WTC11 (cell line): ENCODE measurements around the gene AQP12B. TPM values are rescaled to one million over a fixed set of nuclear protein-coding genes. Genes with fewer than 3 reads are reported as not detected.

Experiments
- ATAC-seq: fragments of 200-7000 bp; cut with Tn5 transposase; 2 replicates; pipeline ENCODE4 v1.10.0; 2021; ENCODE audit warnings: mild to moderate bottlenecking, moderate library complexity
- CTCF ChIA-PET: fragments of 300-600 bp; sonication (Branson Sonifier 250); formaldehyde crosslinking; loops from one replicate; lab custom pipeline; 2021; ENCODE audit warnings: antibody characterized with exemption; lab: Charles Lee
- POLR2A ChIA-PET: fragments of 350-600 bp; sonication (Branson Sonifier 250); formaldehyde crosslinking; loops from one replicate; lab custom pipeline; 2021; ENCODE audit warnings: antibody characterized with exemption; lab: Charles Lee
- DNase-seq: peaks from one replicate; pipeline ENCODE4 v3.0.0; 2021; ENCODE audit warnings: low spot score
- H3K27ac Mint-ChIP-seq: 2 replicates; pipeline ENCODE4 v1.8.0; 2021; ENCODE audit warnings: mixed read lengths
- H3K27me3 Mint-ChIP-seq: 2 replicates; pipeline ENCODE4 v1.8.0; 2021; ENCODE audit warnings: low read depth, mild to moderate bottlenecking, moderate library complexity, mixed read lengths
- H3K36me3 Mint-ChIP-seq: 2 replicates; pipeline ENCODE4 v1.8.0; 2021; ENCODE audit warnings: mixed read lengths
- H3K4me1 Mint-ChIP-seq: 2 replicates; pipeline ENCODE4 v1.8.0; 2022; ENCODE audit warnings: mixed read lengths
- H3K4me3 Mint-ChIP-seq: 2 replicates; pipeline ENCODE4 v1.8.0; 2021; ENCODE audit warnings: mild to moderate bottlenecking, moderate library complexity, mixed read lengths
- H3K9me3 Mint-ChIP-seq: 2 replicates; pipeline ENCODE4 v1.8.0; 2021; ENCODE audit warnings: mixed read lengths
- FOXK1 ChIP-seq: sonication (generic); formaldehyde crosslinking; IDR thresholded peaks from 2 replicates; pipeline ENCODE4 v1.8.0; 2022; ENCODE audit warnings: mild to moderate bottlenecking, moderate library complexity, missing genetic modification reagents
- TP53 ChIP-seq: sonication (generic); formaldehyde crosslinking; IDR thresholded peaks from 2 replicates; pipeline ENCODE4 v1.8.1; 2023; ENCODE audit warnings: mild to moderate bottlenecking, missing genetic modification reagents
- ZNF138 ChIP-seq: sonication (generic); formaldehyde crosslinking; conservative IDR thresholded peaks from 2 replicates; pipeline ENCODE4 v1.8.1; 2022; ENCODE audit warnings: mild to moderate bottlenecking, moderate library complexity, missing genetic modification reagents
- ZNF317 ChIP-seq: sonication (generic); formaldehyde crosslinking; IDR thresholded peaks from 2 replicates; pipeline ENCODE4 v1.8.1; 2023; ENCODE audit warnings: low read depth, mild to moderate bottlenecking, moderate library complexity, missing genetic modification reagents, borderline replicate concordance
- ZNF416 ChIP-seq: fragments of 250-450 bp; sonication (Bioruptor Pico); IDR thresholded peaks from 2 replicates; pipeline ENCODE4 v1.9.0; 2021; ENCODE audit warnings: mild to moderate bottlenecking, inconsistent platforms
- total RNA-seq: library from RNA; stranded (reverse); gene quantifications from 3 replicates; pipeline ENCODE4 v1.2.3, GENCODE V29; 2021
- TF ChIP-seq, protein P1 (sequence below): sonication (generic); formaldehyde crosslinking; IDR thresholded peaks from 2 replicates; pipeline ENCODE4 v1.8.0; 2022; ENCODE audit warnings: mild to moderate bottlenecking, missing genetic modification reagents
- TF ChIP-seq, protein P2 (sequence below): sonication (generic); formaldehyde crosslinking; IDR thresholded peaks from 2 replicates; pipeline ENCODE4 v1.8.1; 2022; ENCODE audit warnings: low read depth, mild to moderate bottlenecking, moderate library complexity, missing genetic modification reagents, borderline replicate concordance
- TF ChIP-seq, protein P3 (sequence below): fragments of 250-450 bp; sonication (Bioruptor Pico); IDR thresholded peaks from 2 replicates; pipeline ENCODE4 v1.9.0; 2021; ENCODE audit warnings: moderate library complexity, mild to moderate bottlenecking, inconsistent platforms, borderline replicate concordance
- TF ChIP-seq, protein P4 (sequence below): fragments of 250-450 bp; sonication (Bioruptor Pico); IDR thresholded peaks from 2 replicates; pipeline ENCODE4 v1.9.0; 2021; ENCODE audit warnings: mild to moderate bottlenecking
- TF ChIP-seq, protein P5 (sequence below): fragments of 250-450 bp; sonication (Bioruptor Pico); IDR thresholded peaks from 2 replicates; pipeline ENCODE4 v1.9.0; 2021; ENCODE audit warnings: mild to moderate bottlenecking, borderline replicate concordance

The AQP12B gene
- total RNA-seq, 1 experiment from 2014 or later: not detected

DNA sequence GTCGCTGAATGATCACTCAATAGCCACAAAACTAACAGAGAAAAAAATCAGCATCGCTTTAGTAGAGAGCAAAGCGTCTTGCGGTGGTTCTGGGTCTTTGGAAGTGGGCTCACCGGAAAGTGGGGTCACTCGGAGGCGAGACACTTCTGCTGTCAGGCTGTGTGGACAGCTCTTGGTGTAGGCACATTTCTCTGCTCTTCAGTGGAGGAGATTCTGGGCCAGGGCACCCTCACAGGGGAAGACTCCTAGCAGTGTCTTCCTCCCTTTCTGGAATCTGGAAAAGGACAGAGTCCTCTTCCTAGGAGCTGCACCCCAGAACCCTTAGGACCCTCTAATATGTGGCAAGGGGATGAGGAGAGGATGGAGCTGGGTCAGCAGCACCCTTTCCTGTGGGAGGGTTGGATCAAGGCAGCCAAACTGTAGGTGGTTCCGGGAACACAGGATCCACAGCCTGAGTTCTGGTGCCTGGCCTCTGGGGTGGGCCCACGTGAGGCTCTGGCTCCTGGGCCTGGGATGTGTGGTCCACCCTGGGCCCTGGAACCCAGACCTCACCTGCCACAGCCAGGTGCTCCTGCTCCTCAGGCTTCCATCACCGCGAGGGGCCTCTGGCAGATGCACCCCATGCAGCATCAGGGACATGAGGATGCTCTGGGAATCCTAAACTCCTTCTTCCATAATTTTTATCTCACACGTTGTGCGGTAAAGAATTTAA, 32.3 kb downstream of the AQP12B start (continued):
- TF ChIP-seq ZNF138 (CRISPR knock-in tag): no peak
- no peak for TF ChIP-seq ZNF416 (CRISPR knock-in tag)
- TF ChIP-seq TP53 (CRISPR knock-in tag): no peak
- TF ChIP-seq ZNF317 (CRISPR knock-in tag): no peak

DNA sequence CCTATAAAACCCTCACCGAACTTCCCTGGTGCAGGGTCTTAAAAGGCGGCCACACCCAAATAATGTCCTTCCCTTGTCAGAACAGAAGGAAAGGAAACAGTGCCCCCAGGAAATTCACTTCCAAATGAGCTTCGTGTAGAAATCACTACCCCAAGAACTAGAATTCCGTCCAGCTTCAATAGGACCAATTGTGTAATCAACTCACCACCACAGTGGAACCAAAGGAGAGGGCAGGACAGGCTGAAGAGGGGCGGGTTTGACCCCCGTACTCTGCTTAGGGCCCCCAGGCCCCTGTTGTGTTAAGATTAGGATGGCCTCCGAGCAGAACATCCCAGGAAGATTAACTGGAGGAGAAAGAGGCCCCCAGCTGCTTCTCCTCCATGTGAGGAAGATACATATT, 33.4 kb downstream of the AQP12B start:
- H3K27me3 Mint-ChIP-seq: peaks cover 5% of the 10 kb centered on the region
- H3K9me3 Mint-ChIP-seq: peaks cover 8% of the 10 kb centered on the region
- ChIA-PET CTCF (interaction anchor here (0.6 to 2.0 kb wide), 9 partner anchors 8 to 299 kb away, joined by 3 to 16 read pairs (median 4); no protein-coding TSS in a partner anchor), POLR2A (no interaction called here)
- no peak overlapping the region for H3K4me3 Mint-ChIP-seq
- no peaks in the 10 kb centered on the region for H3K36me3 Mint-ChIP-seq
- no peak overlapping the region for H3K27ac Mint-ChIP-seq
- no peak for DNase-seq
- ATAC-seq: no peak
- H3K4me1 Mint-ChIP-seq: peaks cover 3% of the 10 kb centered on the region; the same call in 1 of the 2 replicates
- TF ChIP-seq FOXK1 (CRISPR knock-in tag): no peak

DNA sequence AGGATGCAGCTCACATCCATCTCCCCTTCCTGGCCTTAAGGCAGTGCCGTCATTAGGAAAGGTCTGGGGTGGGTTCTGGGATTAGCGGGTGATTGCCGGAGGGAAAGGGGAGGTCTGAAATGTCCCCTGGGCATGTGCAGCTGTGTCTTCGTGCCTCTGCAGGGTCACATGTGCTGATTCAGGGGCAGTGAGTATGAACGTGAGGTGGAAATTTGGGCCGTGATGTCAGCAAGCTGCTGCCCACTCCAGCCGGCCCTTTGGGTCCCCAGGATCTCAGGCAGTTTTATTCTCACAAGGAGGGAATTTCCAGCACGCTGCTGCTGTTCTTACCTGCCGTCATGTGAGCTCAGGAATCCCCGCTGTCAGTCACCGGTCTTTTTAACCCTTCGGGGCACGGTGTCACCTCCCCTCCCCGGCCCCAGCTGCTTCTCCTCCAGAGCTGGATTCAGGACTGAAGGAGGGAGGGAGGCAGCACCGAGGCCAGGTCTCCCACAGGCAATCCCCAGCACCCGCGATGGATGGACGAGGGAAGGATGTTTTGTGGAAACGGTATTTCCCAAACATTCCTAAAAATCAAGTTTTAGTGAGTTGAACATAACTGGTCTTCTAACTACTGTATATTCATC, 33.9 kb downstream of the AQP12B start:
- DNase-seq (no peak), ATAC-seq (no peak)
- H3K9me3 Mint-ChIP-seq: peaks cover 8% of the 10 kb centered on the region
- POLR2A ChIA-PET: no interaction called here
- CTCF ChIA-PET: interaction anchor here (0.7 to 2.0 kb wide), 9 partner anchors 8 to 1108 kb away, joined by 3 to 16 read pairs (median 4); no protein-coding TSS in a partner anchor
- peaks cover 3% of the 10 kb centered on the region; the same call in 1 of the 2 replicates for H3K4me1 Mint-ChIP-seq
- H3K4me3 Mint-ChIP-seq: no peak overlapping the region
- peaks cover 3% of the 10 kb centered on the region for H3K27me3 Mint-ChIP-seq
- TF ChIP-seq, protein P1, sequence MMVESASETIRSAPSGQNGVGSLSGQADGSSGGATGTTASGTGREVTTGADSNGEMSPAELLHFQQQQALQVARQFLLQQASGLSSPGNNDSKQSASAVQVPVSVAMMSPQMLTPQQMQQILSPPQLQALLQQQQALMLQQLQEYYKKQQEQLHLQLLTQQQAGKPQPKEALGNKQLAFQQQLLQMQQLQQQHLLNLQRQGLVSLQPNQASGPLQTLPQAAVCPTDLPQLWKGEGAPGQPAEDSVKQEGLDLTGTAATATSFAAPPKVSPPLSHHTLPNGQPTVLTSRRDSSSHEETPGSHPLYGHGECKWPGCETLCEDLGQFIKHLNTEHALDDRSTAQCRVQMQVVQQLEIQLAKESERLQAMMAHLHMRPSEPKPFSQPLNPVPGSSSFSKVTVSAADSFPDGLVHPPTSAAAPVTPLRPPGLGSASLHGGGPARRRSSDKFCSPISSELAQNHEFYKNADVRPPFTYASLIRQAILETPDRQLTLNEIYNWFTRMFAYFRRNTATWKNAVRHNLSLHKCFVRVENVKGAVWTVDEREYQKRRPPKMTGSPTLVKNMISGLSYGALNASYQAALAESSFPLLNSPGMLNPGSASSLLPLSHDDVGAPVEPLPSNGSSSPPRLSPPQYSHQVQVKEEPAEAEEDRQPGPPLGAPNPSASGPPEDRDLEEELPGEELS (CRISPR knock-in tag): no peak
- TF ChIP-seq, protein P2, sequence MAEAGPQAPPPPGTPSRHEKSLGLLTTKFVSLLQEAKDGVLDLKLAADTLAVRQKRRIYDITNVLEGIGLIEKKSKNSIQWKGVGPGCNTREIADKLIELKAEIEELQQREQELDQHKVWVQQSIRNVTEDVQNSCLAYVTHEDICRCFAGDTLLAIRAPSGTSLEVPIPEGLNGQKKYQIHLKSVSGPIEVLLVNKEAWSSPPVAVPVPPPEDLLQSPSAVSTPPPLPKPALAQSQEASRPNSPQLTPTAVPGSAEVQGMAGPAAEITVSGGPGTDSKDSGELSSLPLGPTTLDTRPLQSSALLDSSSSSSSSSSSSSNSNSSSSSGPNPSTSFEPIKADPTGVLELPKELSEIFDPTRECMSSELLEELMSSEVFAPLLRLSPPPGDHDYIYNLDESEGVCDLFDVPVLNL: no peak
- TF ChIP-seq, protein P3, sequence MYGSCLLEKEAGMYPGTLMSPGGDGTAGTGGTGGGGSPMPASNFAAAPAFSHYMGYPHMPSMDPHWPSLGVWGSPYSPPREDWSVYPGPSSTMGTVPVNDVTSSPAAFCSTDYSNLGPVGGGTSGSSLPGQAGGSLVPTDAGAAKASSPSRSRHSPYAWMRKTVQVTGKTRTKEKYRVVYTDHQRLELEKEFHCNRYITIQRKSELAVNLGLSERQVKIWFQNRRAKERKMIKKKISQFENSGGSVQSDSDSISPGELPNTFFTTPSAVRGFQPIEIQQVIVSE: no peak
- TF ChIP-seq, protein P4, sequence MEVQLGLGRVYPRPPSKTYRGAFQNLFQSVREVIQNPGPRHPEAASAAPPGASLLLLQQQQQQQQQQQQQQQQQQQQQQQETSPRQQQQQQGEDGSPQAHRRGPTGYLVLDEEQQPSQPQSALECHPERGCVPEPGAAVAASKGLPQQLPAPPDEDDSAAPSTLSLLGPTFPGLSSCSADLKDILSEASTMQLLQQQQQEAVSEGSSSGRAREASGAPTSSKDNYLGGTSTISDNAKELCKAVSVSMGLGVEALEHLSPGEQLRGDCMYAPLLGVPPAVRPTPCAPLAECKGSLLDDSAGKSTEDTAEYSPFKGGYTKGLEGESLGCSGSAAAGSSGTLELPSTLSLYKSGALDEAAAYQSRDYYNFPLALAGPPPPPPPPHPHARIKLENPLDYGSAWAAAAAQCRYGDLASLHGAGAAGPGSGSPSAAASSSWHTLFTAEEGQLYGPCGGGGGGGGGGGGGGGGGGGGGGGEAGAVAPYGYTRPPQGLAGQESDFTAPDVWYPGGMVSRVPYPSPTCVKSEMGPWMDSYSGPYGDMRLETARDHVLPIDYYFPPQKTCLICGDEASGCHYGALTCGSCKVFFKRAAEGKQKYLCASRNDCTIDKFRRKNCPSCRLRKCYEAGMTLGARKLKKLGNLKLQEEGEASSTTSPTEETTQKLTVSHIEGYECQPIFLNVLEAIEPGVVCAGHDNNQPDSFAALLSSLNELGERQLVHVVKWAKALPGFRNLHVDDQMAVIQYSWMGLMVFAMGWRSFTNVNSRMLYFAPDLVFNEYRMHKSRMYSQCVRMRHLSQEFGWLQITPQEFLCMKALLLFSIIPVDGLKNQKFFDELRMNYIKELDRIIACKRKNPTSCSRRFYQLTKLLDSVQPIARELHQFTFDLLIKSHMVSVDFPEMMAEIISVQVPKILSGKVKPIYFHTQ (CRISPR knock-in tag): no peak
- no peak overlapping the region for H3K27ac Mint-ChIP-seq
- no peaks in the 10 kb centered on the region for H3K36me3 Mint-ChIP-seq

DNA sequence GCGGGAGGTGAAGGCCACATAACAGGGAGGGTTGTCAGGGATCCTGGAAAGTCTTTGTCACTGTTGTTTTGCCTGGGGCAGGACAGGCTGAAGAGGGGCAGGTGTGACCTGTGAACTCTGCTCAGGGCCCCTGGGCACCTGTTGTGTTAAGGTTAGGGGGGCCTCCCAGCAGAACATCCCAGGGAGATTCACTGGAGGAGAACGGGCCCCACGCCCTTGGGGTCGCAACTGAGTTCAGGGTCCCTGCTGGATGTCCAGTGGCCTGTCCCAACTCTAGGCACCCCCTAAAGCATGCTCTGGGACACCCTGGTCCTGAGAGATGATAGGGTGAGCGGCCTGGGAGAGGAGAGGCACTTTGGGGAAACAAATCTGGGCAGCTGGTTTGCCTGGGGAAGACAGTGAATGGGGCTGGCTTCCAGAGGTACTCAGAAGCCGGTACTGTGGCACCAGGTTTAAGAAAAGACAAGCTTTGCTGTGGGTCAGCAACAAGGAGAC, 34.5 kb downstream of the AQP12B start:
- H3K4me3 Mint-ChIP-seq: no peak overlapping the region
- no peak for ATAC-seq
- ChIA-PET CTCF (interaction anchor here (0.7 to 2.0 kb wide), 6 partner anchors 7 to 1108 kb away, joined by 3 to 16 read pairs (median 4); no protein-coding TSS in a partner anchor), POLR2A (no interaction called here)
- peaks cover 3% of the 10 kb centered on the region for H3K27me3 Mint-ChIP-seq
- H3K27ac Mint-ChIP-seq: no peak overlapping the region
- H3K9me3 Mint-ChIP-seq: peaks cover 8% of the 10 kb centered on the region
- no peak for DNase-seq
- H3K4me1 Mint-ChIP-seq: peaks cover 3% of the 10 kb centered on the region; the same call in 1 of the 2 replicates
- no peaks in the 10 kb centered on the region for H3K36me3 Mint-ChIP-seq
- TF ChIP-seq, protein P5, sequence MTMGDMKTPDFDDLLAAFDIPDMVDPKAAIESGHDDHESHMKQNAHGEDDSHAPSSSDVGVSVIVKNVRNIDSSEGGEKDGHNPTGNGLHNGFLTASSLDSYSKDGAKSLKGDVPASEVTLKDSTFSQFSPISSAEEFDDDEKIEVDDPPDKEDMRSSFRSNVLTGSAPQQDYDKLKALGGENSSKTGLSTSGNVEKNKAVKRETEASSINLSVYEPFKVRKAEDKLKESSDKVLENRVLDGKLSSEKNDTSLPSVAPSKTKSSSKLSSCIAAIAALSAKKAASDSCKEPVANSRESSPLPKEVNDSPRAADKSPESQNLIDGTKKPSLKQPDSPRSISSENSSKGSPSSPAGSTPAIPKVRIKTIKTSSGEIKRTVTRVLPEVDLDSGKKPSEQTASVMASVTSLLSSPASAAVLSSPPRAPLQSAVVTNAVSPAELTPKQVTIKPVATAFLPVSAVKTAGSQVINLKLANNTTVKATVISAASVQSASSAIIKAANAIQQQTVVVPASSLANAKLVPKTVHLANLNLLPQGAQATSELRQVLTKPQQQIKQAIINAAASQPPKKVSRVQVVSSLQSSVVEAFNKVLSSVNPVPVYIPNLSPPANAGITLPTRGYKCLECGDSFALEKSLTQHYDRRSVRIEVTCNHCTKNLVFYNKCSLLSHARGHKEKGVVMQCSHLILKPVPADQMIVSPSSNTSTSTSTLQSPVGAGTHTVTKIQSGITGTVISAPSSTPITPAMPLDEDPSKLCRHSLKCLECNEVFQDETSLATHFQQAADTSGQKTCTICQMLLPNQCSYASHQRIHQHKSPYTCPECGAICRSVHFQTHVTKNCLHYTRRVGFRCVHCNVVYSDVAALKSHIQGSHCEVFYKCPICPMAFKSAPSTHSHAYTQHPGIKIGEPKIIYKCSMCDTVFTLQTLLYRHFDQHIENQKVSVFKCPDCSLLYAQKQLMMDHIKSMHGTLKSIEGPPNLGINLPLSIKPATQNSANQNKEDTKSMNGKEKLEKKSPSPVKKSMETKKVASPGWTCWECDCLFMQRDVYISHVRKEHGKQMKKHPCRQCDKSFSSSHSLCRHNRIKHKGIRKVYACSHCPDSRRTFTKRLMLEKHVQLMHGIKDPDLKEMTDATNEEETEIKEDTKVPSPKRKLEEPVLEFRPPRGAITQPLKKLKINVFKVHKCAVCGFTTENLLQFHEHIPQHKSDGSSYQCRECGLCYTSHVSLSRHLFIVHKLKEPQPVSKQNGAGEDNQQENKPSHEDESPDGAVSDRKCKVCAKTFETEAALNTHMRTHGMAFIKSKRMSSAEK (CRISPR knock-in tag): no peak
